ENCODE data around the gene CD300LB.

GRCh38 chr17:74481621-74482020, 49.7 kb downstream of the CD300LB start:
- TF ChIP-seq, protein P1, sequence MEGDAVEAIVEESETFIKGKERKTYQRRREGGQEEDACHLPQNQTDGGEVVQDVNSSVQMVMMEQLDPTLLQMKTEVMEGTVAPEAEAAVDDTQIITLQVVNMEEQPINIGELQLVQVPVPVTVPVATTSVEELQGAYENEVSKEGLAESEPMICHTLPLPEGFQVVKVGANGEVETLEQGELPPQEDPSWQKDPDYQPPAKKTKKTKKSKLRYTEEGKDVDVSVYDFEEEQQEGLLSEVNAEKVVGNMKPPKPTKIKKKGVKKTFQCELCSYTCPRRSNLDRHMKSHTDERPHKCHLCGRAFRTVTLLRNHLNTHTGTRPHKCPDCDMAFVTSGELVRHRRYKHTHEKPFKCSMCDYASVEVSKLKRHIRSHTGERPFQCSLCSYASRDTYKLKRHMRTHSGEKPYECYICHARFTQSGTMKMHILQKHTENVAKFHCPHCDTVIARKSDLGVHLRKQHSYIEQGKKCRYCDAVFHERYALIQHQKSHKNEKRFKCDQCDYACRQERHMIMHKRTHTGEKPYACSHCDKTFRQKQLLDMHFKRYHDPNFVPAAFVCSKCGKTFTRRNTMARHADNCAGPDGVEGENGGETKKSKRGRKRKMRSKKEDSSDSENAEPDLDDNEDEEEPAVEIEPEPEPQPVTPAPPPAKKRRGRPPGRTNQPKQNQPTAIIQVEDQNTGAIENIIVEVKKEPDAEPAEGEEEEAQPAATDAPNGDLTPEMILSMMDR (IDR thresholded peaks at IDR 0.05): no peak
- TF ChIP-seq POLR2A (IDR thresholded peaks at IDR 0.05): no peak

All from esophagus squamous epithelium (tissue), 4 donors.